IMR-90 (cell line): ENCODE results near the gene CHST1. TPM values are rescaled to one million over a fixed set of nuclear protein-coding genes. Genes with fewer than 3 reads are reported as not detected.

ENCODE experiments used
- ATAC-seq: fragments of 200-7000 bp; cut with Tn5 transposase; 2 replicates; pipeline ENCODE4 v1.9.1; 2020; ENCODE audit warnings: low read depth, mild to moderate bottlenecking, moderate library complexity
- BruUV-seq: library from RNA; stranded (reverse); fragments of 400-500 nt; replicated peaks from 2 replicates; lab custom pipeline; 2021; lab: Mats Ljungman, UMichigan
- CTCF ChIA-PET: fragments of 300-600 bp; formaldehyde crosslinking; extraction: SDS; loops from one replicate; lab custom pipeline; 2021; ENCODE audit warnings: antibody characterized with exemption; lab: Yijun Ruan, JAX
- POLR2A ChIA-PET: fragments of 300-600 bp; sonication (Branson Sonifier 250); formaldehyde crosslinking; loops from one replicate; lab custom pipeline; 2022; ENCODE audit warnings: antibody characterized with exemption; ENCODE audit not compliant: unreplicated experiment; lab: Charles Lee
- DNase-seq: peaks from one replicate; pipeline ENCODE4 v3.0.0; 2013
- H2AFZ ChIP-seq: replicated peaks from 2 replicates; pipeline ENCODE3; 2013; ENCODE audit warnings: low read length, mild to moderate bottlenecking; ENCODE audit not compliant: poor library complexity
- H2AK5ac ChIP-seq: 2 replicates; pipeline ENCODE4 v1.6.1; 2013; ENCODE audit warnings: low read depth, low read length, inconsistent platforms
- H2AK9ac ChIP-seq: replicated peaks from 2 replicates; pipeline ENCODE3; 2013; ENCODE audit warnings: mild to moderate bottlenecking, low read depth, low read length, moderate library complexity; ENCODE audit not compliant: poor library complexity
- H2BK120ac ChIP-seq: 2 replicates; pipeline ENCODE4 v1.6.1; 2013; ENCODE audit warnings: low read depth, low read length, inconsistent platforms
- H2BK15ac ChIP-seq: 3 replicates; pipeline ENCODE4 v1.6.1; 2013; ENCODE audit warnings: low read depth, low read length, inconsistent platforms
- H2BK20ac ChIP-seq: 2 replicates; pipeline ENCODE4 v1.6.1; 2013; ENCODE audit warnings: low read depth, mild to moderate bottlenecking, inconsistent platforms, low read length, moderate library complexity
- H2BK5ac ChIP-seq: 2 replicates; pipeline ENCODE4 v1.6.1; 2013; ENCODE audit warnings: mild to moderate bottlenecking, low read depth, low read length, inconsistent platforms; ENCODE audit not compliant: poor library complexity, severe bottlenecking
- H3K14ac ChIP-seq: replicated peaks from 2 replicates; pipeline ENCODE4 v1.6.1; 2013; ENCODE audit warnings: low read depth, low read length, inconsistent platforms
- H3K18ac ChIP-seq: 2 replicates; pipeline ENCODE4 v1.6.1; 2013; ENCODE audit warnings: low read depth, low read length, control low read depth
- H3K23ac ChIP-seq: 2 replicates; pipeline ENCODE4 v1.6.1; 2013; ENCODE audit warnings: low read depth, low read length, inconsistent platforms
- H3K27ac ChIP-seq: 2 replicates; pipeline ENCODE4 v1.5.1; 2013; ENCODE audit warnings: mild to moderate bottlenecking, control low read depth, low read length; ENCODE audit not compliant: insufficient read depth
- H3K27me3 ChIP-seq: 2 replicates; pipeline ENCODE4 v1.6.1; 2013; ENCODE audit warnings: low read length; ENCODE audit not compliant: control insufficient read depth, insufficient read depth
- H3K36me3 ChIP-seq: 2 replicates; pipeline ENCODE4 v1.6.1; 2013; ENCODE audit warnings: low read length, mixed read lengths; ENCODE audit not compliant: control insufficient read depth, insufficient read depth
- H3K4ac ChIP-seq: 2 replicates; pipeline ENCODE4 v1.6.1; 2013; ENCODE audit warnings: low read depth, low read length, inconsistent platforms
- H3K4me1 ChIP-seq: 2 replicates; pipeline ENCODE4 v1.6.1; 2013; ENCODE audit warnings: low read length, mixed read lengths; ENCODE audit not compliant: control insufficient read depth, insufficient read depth
- H3K4me2 ChIP-seq: 2 replicates; pipeline ENCODE4 v1.6.1; 2013; ENCODE audit warnings: low read depth, mild to moderate bottlenecking, control low read depth, low read length, moderate library complexity
- H3K4me3 ChIP-seq: 2 replicates; pipeline ENCODE4 v1.5.1; 2013; ENCODE audit warnings: low read depth, mild to moderate bottlenecking, control low read depth, low read length, moderate library complexity; ENCODE audit not compliant: insufficient read depth
- H3K56ac ChIP-seq: 2 replicates; pipeline ENCODE4 v1.6.1; 2013; ENCODE audit warnings: low read length, inconsistent platforms; ENCODE audit not compliant: insufficient read depth; ENCODE audit errors: extremely low read depth
- H3K79me1 ChIP-seq, 2 experiments: 2 replicates each; pipeline ENCODE4 v1.6.1; 2013; ENCODE audit warnings: low read length in 2 of 2, inconsistent platforms in 1 of 2, low read depth in 1 of 2
- H3K9ac ChIP-seq: 2 replicates; pipeline ENCODE4 v1.6.1; 2013; ENCODE audit warnings: low read depth, low read length, control low read depth
- H3K9me1 ChIP-seq: 2 replicates; pipeline ENCODE4 v1.6.1; 2013; ENCODE audit warnings: low read length, inconsistent platforms; ENCODE audit not compliant: insufficient read depth
- H3K9me3 ChIP-seq: 2 replicates; pipeline ENCODE4 v1.6.1; 2013; ENCODE audit warnings: low read length; ENCODE audit not compliant: control insufficient read depth, insufficient read depth
- H4K20me1 ChIP-seq: 2 replicates; pipeline ENCODE4 v1.6.1; 2013; ENCODE audit warnings: low read length, inconsistent platforms; ENCODE audit not compliant: insufficient read depth
- H4K5ac ChIP-seq: 2 replicates; pipeline ENCODE4 v1.6.1; 2013; ENCODE audit warnings: mild to moderate bottlenecking, low read depth, low read length, control low read depth
- H4K8ac ChIP-seq, 2 experiments: 2 replicates each; pipeline ENCODE4 v1.6.1; 2013; ENCODE audit warnings: low read depth in 2 of 2, low read length in 2 of 2, control low read depth in 1 of 2, inconsistent platforms in 1 of 2
- H4K91ac ChIP-seq: 2 replicates; pipeline ENCODE4 v1.6.1; 2013; ENCODE audit warnings: low read depth, low read length, inconsistent platforms; ENCODE audit not compliant: insufficient read depth
- BHLHE40 ChIP-seq: fragments of 150-350 bp; IDR thresholded peaks from 2 replicates; pipeline ENCODE4 v1.6.1; 2016; ENCODE audit warnings: mild to moderate bottlenecking, low read depth, low read length
- CEBPB ChIP-seq: IDR thresholded peaks from 2 replicates; pipeline ENCODE4 v1.6.1; 2012; ENCODE audit warnings: low read depth, low read length, improper control_type of control experiment
- CTCF ChIP-seq: conservative IDR thresholded peaks from 2 replicates; pipeline ENCODE4 v1.5.1; 2012; ENCODE audit warnings: mild to moderate bottlenecking, low read depth, low read length, improper control_type of control experiment
- FOS ChIP-seq: fragments of 150-350 bp; IDR thresholded peaks from 2 replicates; pipeline ENCODE4 v1.6.1; 2016; ENCODE audit warnings: low read depth, low read length
- MAFK ChIP-seq: IDR thresholded peaks from 2 replicates; pipeline ENCODE4 v1.6.1; 2012; ENCODE audit warnings: low read depth, low read length, improper control_type of control experiment
- MAZ ChIP-seq: IDR thresholded peaks from 2 replicates; pipeline ENCODE4 v1.6.1; 2012; ENCODE audit warnings: low read depth, mild to moderate bottlenecking, low read length, improper control_type of control experiment, moderate library complexity, borderline replicate concordance
- MXI1 ChIP-seq: IDR thresholded peaks from 2 replicates; pipeline ENCODE4 v1.6.1; 2012; ENCODE audit warnings: low read depth, mild to moderate bottlenecking, low read length, moderate library complexity, borderline replicate concordance
- NFE2L2 ChIP-seq: fragments of 150-350 bp; IDR thresholded peaks from 2 replicates; pipeline ENCODE4 v1.6.1; 2016; ENCODE audit warnings: low read depth, mild to moderate bottlenecking, low read length
- POLR2A ChIP-seq: IDR thresholded peaks from 2 replicates; pipeline ENCODE4 v1.6.1; 2012; ENCODE audit warnings: mild to moderate bottlenecking, low read depth, low read length
- RAD21 ChIP-seq: IDR thresholded peaks from 2 replicates; pipeline ENCODE4 v1.6.1; 2012; ENCODE audit warnings: low read length, improper control_type of control experiment
- SMC3 ChIP-seq: fragments of 150-350 bp; IDR thresholded peaks from 2 replicates; pipeline ENCODE4 v1.6.1; 2016; ENCODE audit warnings: low read depth, mild to moderate bottlenecking, antibody characterized with exemption, low read length, moderate library complexity
- WGBS, 2 experiments: methylation state at CpG; one replicate each; pipeline versions ENCODE4 v1.1.5 to v1.1.7; 2013; ENCODE audit warnings: missing lambda C conversion rate in 2 of 2; ENCODE audit not compliant: insufficient read length in 1 of 2; ENCODE audit errors: extremely low coverage in 2 of 2; 5-methylcytosine and 5-hydroxymethylcytosine counted together
- dilution Hi-C: fragments of 300-500 bp; cut with HindIII; formaldehyde crosslinking; loops from one replicate; pipeline ENCODE4 v1.14.3; 2018; ENCODE audit warnings: low sequenced_read_pairs; ENCODE audit not compliant: unreplicated experiment
- in situ Hi-C: fragments of 300-500 bp; cut with MboI; formaldehyde crosslinking; loops from 3 replicates; pipeline ENCODE4 v1.14.3; 2019; ENCODE audit warnings: low sequenced_read_pairs, inconsistent platforms, mixed read lengths
- intact Hi-C: fragments of 100-400 bp; cut with micrococcal nuclease; formaldehyde crosslinking; loops from 2 replicates; pipeline ENCODE4 v1.10.0; 2022
- polyA plus RNA-seq, 3 experiments: library from polyadenylated mRNA; depleted of rRNA; stranded (reverse); fragments of >200 nt; gene quantifications; 2 replicates each; pipeline ENCODE4 v1.2.3, GENCODE V29; 2012; ENCODE audit warnings: low replicate concordance in 1 of 3
- total RNA-seq: library from RNA; depleted of rRNA; stranded (reverse); fragments of >200 nt; gene quantifications from 2 replicates; pipeline ENCODE4 v1.2.3, GENCODE V29; 2012

The CHST1 gene
- total and polyA plus RNA-seq, 2 of the 4 experiments (the other 2 are of a cell fraction): 0.21 TPM; not detected in 1

GRCh38 chr11:45683271-45684058, 18.0 kb upstream of the CHST1 start:
- H2BK20ac ChIP-seq: no peak overlapping the region
- H4K91ac ChIP-seq: no peak overlapping the region
- H3K9me1 ChIP-seq: no peaks in the 10 kb centered on the region
- H3K9me3 ChIP-seq: no peaks in the 10 kb centered on the region
- no peak overlapping the region for H3K9ac ChIP-seq
- H4K20me1 ChIP-seq: no peaks in the 10 kb centered on the region
- H3K18ac ChIP-seq: no peak overlapping the region
- DNase-seq (no peak), ATAC-seq (no peak)
- no peak overlapping the region for H4K5ac ChIP-seq
- ChIA-PET CTCF (no interaction called here), POLR2A (no interaction called here)
- H3K4me2 ChIP-seq: no peak overlapping the region
- dilution Hi-C loops (no loop called here), intact Hi-C loops (no loop called here), in situ Hi-C loops (no loop called here)
- no peaks in the 10 kb centered on the region for H3K36me3 ChIP-seq
- WGBS, 2 experiments: 7% methylated on average over 2 of the region's 8 CpGs; no CpG with 5 or more reads in 1 of the 2 experiments
- no peak overlapping the region for H2AK9ac ChIP-seq
- no peak overlapping the region for H2AK5ac ChIP-seq
- TF ChIP-seq CTCF (no peak), NFE2L2 (no peak), POLR2A (no peak), RAD21 (no peak), MAFK (no peak), FOS (no peak), BHLHE40 (no peak), CEBPB (no peak), SMC3 (no peak), MAZ (no peak), MXI1 (no peak)
- no peaks in the 10 kb centered on the region for H3K79me1 ChIP-seq
- no peak overlapping the region for H2BK5ac ChIP-seq
- no peak overlapping the region for H3K56ac ChIP-seq
- BruUV-seq: no TSS peak
- H3K14ac ChIP-seq: no peak overlapping the region
- H4K8ac ChIP-seq: no peak overlapping the region
- H3K27ac ChIP-seq: no peak overlapping the region
- H3K27me3 ChIP-seq: peaks cover 20% of the 10 kb centered on the region
- no peak overlapping the region for H2BK15ac ChIP-seq
- no peak overlapping the region for H3K4me3 ChIP-seq
- H3K23ac ChIP-seq: no peak overlapping the region
- H3K4ac ChIP-seq: no peak overlapping the region
- no peak overlapping the region for H2BK120ac ChIP-seq
- H3K4me1 ChIP-seq: no peaks in the 10 kb centered on the region
- H2AFZ ChIP-seq: peak overlapping the region; percentile 9
